ENCODE measurements around the gene DNLZ. TPM values are rescaled to one million over a fixed set of nuclear protein-coding genes. Genes with fewer than 3 reads are reported as not detected.

Gene DNLZ
- total and polyA plus RNA-seq, 2 donors (not counting 1 experiment from before 2014, with no cell fraction given), result 7.4 to 14.2 TPM

GRCh38 chr9:136401173-136401922, 37.8 kb upstream of the DNLZ start:
- H3K9me3 ChIP-seq (ENCODE audit: control insufficient read depth, insufficient read depth, low read depth, low read length), result no peaks in the 10 kb centered on the region
- peaks cover 25% of the 10 kb centered on the region for H3K36me3 ChIP-seq (ENCODE audit: control insufficient read depth, insufficient read depth, low read length)
- no peak overlapping the region for H3K27ac ChIP-seq (ENCODE audit: insufficient read depth, low read length)
- no peak for DNase-seq (ENCODE audit: low read depth in 2 of 2)
- TF ChIP-seq CTCF (conservative IDR thresholded peaks at IDR 0.05 in 1 of 2, IDR thresholded peaks at IDR 0.05 in 1 of 2; ENCODE audit: low read depth in 1 of 2, low read length in 2 of 2), result no peak
- no peak for TF ChIP-seq EZH2 (IDR thresholded peaks at IDR 0.05; ENCODE audit: low read length, missing control alignments)
- H2AFZ ChIP-seq (ENCODE audit: low read length), result no peak overlapping the region
- H3K9ac ChIP-seq (ENCODE audit: insufficient read depth, low read length), result no peak overlapping the region
- no peak overlapping the region for H3K4me2 ChIP-seq (ENCODE audit: extremely low read depth, insufficient read depth, low read length)
- no peaks in the 10 kb centered on the region for H3K27me3 ChIP-seq (ENCODE audit: control insufficient read depth, insufficient read depth, low read length)
- H4K20me1 ChIP-seq (ENCODE audit: control insufficient read depth, extremely low read depth, insufficient read depth, low read length), result no peaks in the 10 kb centered on the region
- peaks cover 10% of the 10 kb centered on the region for H3K4me1 ChIP-seq (ENCODE audit: control insufficient read depth, extremely low read depth, insufficient read depth, low read length)
- no peak overlapping the region for H3K4me3 ChIP-seq (replicated peaks in 1 of 4; ENCODE audit: control extremely low read depth in 1 of 4, insufficient read depth in 1 of 4, low read depth in 3 of 4, low read length in 4 of 4)
- H3K79me2 ChIP-seq (ENCODE audit: control insufficient read depth, insufficient read depth, low read length), result peaks cover 20% of the 10 kb centered on the region

- TF ChIP-seq CTCF (conservative IDR thresholded peaks at IDR 0.05 in 1 of 2, IDR thresholded peaks at IDR 0.05 in 1 of 2; ENCODE audit: low read depth in 1 of 2, low read length in 2 of 2), result peak; percentile 47 to 82
- TF ChIP-seq EZH2 (IDR thresholded peaks at IDR 0.05; ENCODE audit: low read length, missing control alignments), result no peak
- Histone ChIP-seq H3K27me3 (ENCODE audit: control insufficient read depth, insufficient read depth, low read length) (no peaks in the 10 kb centered on the region), H3K27ac (ENCODE audit: insufficient read depth, low read length) (peak within 1 kb of the TSS; percentile 72), H3K4me2 (ENCODE audit: extremely low read depth, insufficient read depth, low read length) (peak within 1 kb of the TSS; percentile 93), H2AFZ (ENCODE audit: low read length) (peak within 1 kb of the TSS; percentile 92), H3K4me3 (replicated peaks in 1 of 4; ENCODE audit: control extremely low read depth in 1 of 4, insufficient read depth in 1 of 4, low read depth in 3 of 4, low read length in 4 of 4) (peak within 1 kb of the TSS; percentile 74 to 90 (median 86)), H3K4me1 (ENCODE audit: control insufficient read depth, extremely low read depth, insufficient read depth, low read length) (peaks cover 10% of the 10 kb centered on the region), H3K9ac (ENCODE audit: insufficient read depth, low read length) (peak within 1 kb of the TSS; percentile 70), H4K20me1 (ENCODE audit: control insufficient read depth, extremely low read depth, insufficient read depth, low read length) (no peaks in the 10 kb centered on the region), H3K36me3 (ENCODE audit: control insufficient read depth, insufficient read depth, low read length) (peaks cover 24% of the 10 kb centered on the region), H3K79me2 (ENCODE audit: control insufficient read depth, insufficient read depth, low read length) (peaks cover 20% of the 10 kb centered on the region), H3K9me3 (ENCODE audit: control insufficient read depth, insufficient read depth, low read depth, low read length) (no peaks in the 10 kb centered on the region)
- peak; percentile 75 to 82 for DNase-seq (ENCODE audit: low read depth in 2 of 2)
Measured at GRCh38 chr9:136400038-136400834, 36.7 kb upstream of the DNLZ start, which contains the start of gene SNAPC4. TSS of gene SNAPC4 (minus strand) at chr9:136400170. CDS start at chr9:136398428, 1,742 bp downstream.

Measured in fibroblast of lung (primary cell).